HepG2 (cell line): ENCODE results near the gene HSPA1B. TPM values are rescaled to one million over a fixed set of nuclear protein-coding genes. Genes with fewer than 3 reads are reported as not detected.
A peak's percentile ranks its signal among the peaks of the same experiment; 100 is the strongest.

Source experiments
- ATAC-seq: fragments of 200-7000 bp; cut with Tn5 transposase; 3 replicates; pipeline ENCODE4 v1.9.1; 2020; ENCODE audit warnings: mild to moderate bottlenecking, moderate library complexity
- BruUV-seq: library from RNA; stranded (reverse); fragments of 400-500 nt; replicated peaks from 2 replicates; lab custom pipeline; 2021; lab: Mats Ljungman, UMichigan
- CTCF ChIA-PET: fragments of 300-600 bp; formaldehyde crosslinking; extraction: SDS; loops from one replicate; lab custom pipeline; 2021; ENCODE audit warnings: low total read pairs, inconsistent platforms, low intra/inter-chr PET ratio; lab: Yijun Ruan, JAX
- POLR2A ChIA-PET: fragments of 350-600 bp; sonication (Branson Sonifier 250); formaldehyde crosslinking; loops from one replicate; lab custom pipeline; 2020; ENCODE audit warnings: antibody characterized with exemption, inconsistent platforms; lab: Yijun Ruan, JAX
- DNase-seq: peaks from one replicate; pipeline ENCODE4 v3.0.0-alpha.2; 2015; ENCODE audit warnings: low spot score
- FAIRE-seq: peaks from 3 replicates; lab custom pipeline; 2011; peaks lifted over from hg19 to GRCh38; lab: Jason Lieb, UNC
- H2AFZ ChIP-seq: one replicate; pipeline ENCODE4 v1.6.1; 2011; ENCODE audit warnings: low read length, inconsistent platforms
- H3K27ac ChIP-seq: fragments of 300-600 bp; 3 replicates; pipeline ENCODE4 v1.8.0; 2011; ENCODE audit warnings: mixed run types, mild to moderate bottlenecking, mixed read lengths, low read length, inconsistent platforms; ENCODE audit not compliant: insufficient read depth; ENCODE audit errors: extremely low read length
- H3K27me3 ChIP-seq, 2 experiments: fragments of 200-600 bp in 1 of 2; 2 replicates in 1 of 2; 3 replicates in 1 of 2; pipeline versions ENCODE4 v1.6.0 to v1.8.0; 2011; ENCODE audit warnings: low read length in 2 of 2, mild to moderate bottlenecking in 2 of 2, moderate library complexity in 2 of 2, inconsistent platforms in 1 of 2; ENCODE audit not compliant: insufficient read depth in 2 of 2, control insufficient read depth in 1 of 2
- H3K36me3 ChIP-seq, 2 experiments: fragments of 200-600 bp in 1 of 2; replicated peaks in 1 of 2; 2 replicates in 1 of 2; 3 replicates in 1 of 2; pipeline versions ENCODE4 v1.5.1 to v1.8.0; 2011; ENCODE audit warnings: low read length in 2 of 2, inconsistent platforms in 1 of 2; ENCODE audit not compliant: insufficient read depth in 2 of 2, control insufficient read depth in 1 of 2
- H3K4me1 ChIP-seq: 2 replicates; pipeline ENCODE4 v1.5.1; 2012; ENCODE audit warnings: low read length, inconsistent platforms; ENCODE audit not compliant: insufficient read depth
- H3K4me2 ChIP-seq: 2 replicates; pipeline ENCODE4 v1.6.0; 2011; ENCODE audit warnings: low read depth, low read length, inconsistent platforms
- H3K4me3 ChIP-seq, 3 experiments: fragments of 200-600 bp in 1 of 3; sonication (generic), shearing (Covaris generic) in 1 of 3; replicated peaks in 1 of 3; 2 replicates each; pipeline ENCODE4 v1.5.1; 2011 to 2016; ENCODE audit warnings: low read length in 3 of 3, inconsistent platforms in 2 of 3, low read depth in 2 of 3, mild to moderate bottlenecking in 2 of 3, control low read depth in 1 of 3, mixed read lengths in 1 of 3; ENCODE audit not compliant: insufficient read depth in 1 of 3
- H3K79me2 ChIP-seq: one replicate; pipeline ENCODE4 v1.6.1; 2011; ENCODE audit warnings: low read length, inconsistent platforms; ENCODE audit not compliant: insufficient read depth
- H3K9ac ChIP-seq: 2 replicates; pipeline ENCODE4 v1.6.0; 2011; ENCODE audit warnings: mild to moderate bottlenecking, low read depth, low read length, inconsistent platforms; ENCODE audit not compliant: insufficient read depth
- H3K9me3 ChIP-seq: 2 replicates; pipeline ENCODE4 v1.5.1; 2012; ENCODE audit warnings: mild to moderate bottlenecking, low read length
- H4K20me1 ChIP-seq: 2 replicates; pipeline ENCODE4 v1.6.0; 2011; ENCODE audit warnings: inconsistent platforms, mild to moderate bottlenecking, low read length, moderate library complexity; ENCODE audit not compliant: insufficient read depth
- AKNA ChIP-seq: sonication (generic); formaldehyde crosslinking; IDR thresholded peaks from 2 replicates; pipeline ENCODE4 v1.4.0; 2020; ENCODE audit warnings: missing genetic modification reagents, borderline replicate concordance
- ARNT ChIP-seq: fragments of 450-650 bp; IDR thresholded peaks from 2 replicates; pipeline ENCODE4 v1.6.1; 2017
- E2F2 ChIP-seq: sonication (generic); formaldehyde crosslinking; IDR thresholded peaks from 2 replicates; pipeline ENCODE4 v1.4.0; 2020; ENCODE audit warnings: missing genetic modification reagents, borderline replicate concordance
- GABPB1 ChIP-seq: IDR thresholded peaks from 2 replicates; pipeline ENCODE4 v1.6.1; 2016; ENCODE audit warnings: mild to moderate bottlenecking, missing genetic modification reagents, moderate library complexity, missing compliant biosample characterization
- GLI4 ChIP-seq: sonication (generic); formaldehyde crosslinking; IDR thresholded peaks from 2 replicates; pipeline ENCODE4 v1.5.1; 2020; ENCODE audit warnings: missing genetic modification reagents, mild to moderate bottlenecking, moderate library complexity, borderline replicate concordance
- HMGA1 ChIP-seq: sonication (generic); formaldehyde crosslinking; conservative IDR thresholded peaks from 2 replicates; pipeline ENCODE4 v1.4.0; 2020; ENCODE audit warnings: missing genetic modification reagents
- KMT2B ChIP-seq: IDR thresholded peaks from 2 replicates; pipeline ENCODE4 v1.6.1; 2016; ENCODE audit warnings: missing genetic modification reagents, missing compliant biosample characterization
- SALL2 ChIP-seq: sonication (generic); formaldehyde crosslinking; IDR thresholded peaks from 2 replicates; pipeline ENCODE4 v1.8.1; 2023; ENCODE audit warnings: mild to moderate bottlenecking, missing genetic modification reagents, inconsistent platforms
- SP140L ChIP-seq: sonication (generic); formaldehyde crosslinking; IDR thresholded peaks from 2 replicates; pipeline ENCODE4 v1.4.0; 2020; ENCODE audit warnings: missing genetic modification reagents, borderline replicate concordance
- TAF15 ChIP-seq: fragments of 200-400 bp; formaldehyde crosslinking; IDR thresholded peaks from one replicate; pipeline ENCODE4 v1.6.1; 2018; ENCODE audit warnings: mild to moderate bottlenecking, low read depth, low read length; ENCODE audit not compliant: poor library complexity, severe bottlenecking
- ZBTB8A ChIP-seq: sonication (generic); formaldehyde crosslinking; IDR thresholded peaks from 2 replicates; pipeline ENCODE4 v1.4.0; 2020; ENCODE audit warnings: mild to moderate bottlenecking, low read depth, missing genetic modification reagents, borderline replicate concordance
- ZGPAT ChIP-seq: IDR thresholded peaks from 2 replicates; pipeline ENCODE4 v1.6.1; 2016; ENCODE audit warnings: mild to moderate bottlenecking
- ZNF350 ChIP-seq: sonication (generic); formaldehyde crosslinking; IDR thresholded peaks from 2 replicates; pipeline ENCODE4 v1.4.0; 2020; ENCODE audit warnings: mild to moderate bottlenecking, low read depth, missing genetic modification reagents, borderline replicate concordance
- ZNF713 ChIP-seq: sonication (generic); formaldehyde crosslinking; IDR thresholded peaks from 2 replicates; pipeline ENCODE4 v1.4.0; 2020; ENCODE audit warnings: mild to moderate bottlenecking, missing genetic modification reagents
- ZNF839 ChIP-seq: sonication (generic); formaldehyde crosslinking; IDR thresholded peaks from 2 replicates; pipeline ENCODE4 v1.4.0; 2020; ENCODE audit warnings: missing genetic modification reagents, mild to moderate bottlenecking, borderline replicate concordance
- ZSCAN29 ChIP-seq: sonication (generic); formaldehyde crosslinking; conservative IDR thresholded peaks from 2 replicates; pipeline ENCODE4 v1.4.0; 2020; ENCODE audit warnings: mild to moderate bottlenecking, missing genetic modification reagents
- WGBS: methylation state at CpG from one replicate; pipeline ENCODE4 v1.1.6; 2017; ENCODE audit warnings: low lambda C conversion rate; 5-methylcytosine and 5-hydroxymethylcytosine counted together
- in situ Hi-C: cut with HindIII; loops from 2 replicates; pipeline ENCODE4 v1.10.0; 2017; ENCODE audit warnings: low pct_unique_long_range_greater_than_20kb; ENCODE audit not compliant: extremely low pct_ligation_motif_present
- intact Hi-C: fragments of 100-400 bp; cut with micrococcal nuclease; formaldehyde crosslinking; loops from one replicate; pipeline ENCODE4 v1.10.0; 2022; ENCODE audit not compliant: unreplicated experiment
- polyA plus RNA-seq, 8 experiments: library from polyadenylated mRNA; depleted of rRNA in 3 of 8; stranded (reverse) in 7 of 8; unstranded in 1 of 8; fragments of >200 nt; fragmentation: Illumina TruSeq in 4 of 8; extraction: Trizol in 4 of 8; gene quantifications; 2 replicates each; pipeline versions ENCODE4 v1.2.1 to v1.2.3, GENCODE V29; 2011 to 2016; ENCODE audit warnings: low read depth in 4 of 8, missing spikeins in 1 of 8, mixed read lengths in 1 of 8; ENCODE audit not compliant: insufficient read depth in 1 of 8
- total RNA-seq, 5 experiments: library from RNA; depleted of rRNA; stranded (reverse); fragments of >200 nt; fragmentation: Illumina TruSeq; extraction: Trizol; gene quantifications; 2 replicates each; pipeline ENCODE4 v1.2.3, GENCODE V29; 2016; ENCODE audit warnings: low read depth in 1 of 5

The HSPA1B gene
- total and polyA plus RNA-seq, 2 of the 13 experiments (the other 11 are each of a cell fraction or from before 2014, with no cell fraction given), result 26.0 to 186 TPM

GRCh38 chr6:31815025-31815838 lies 12.3 kb upstream of the HSPA1B start, which contains the start of the genes HSPA1A and HSPA1L:
Gene HSPA1A (plus strand): TSS chr6:31815543. CDS start chr6:31815757, 214 bp downstream.
Gene HSPA1L (minus strand): TSS chr6:31815283. CDS start chr6:31811972, 3,311 bp downstream.
- POLR2A ChIA-PET, result interaction anchor here (0.8 to 3.6 kb wide), 33 partner anchors 9 to 274 kb away, joined by 3 to 102 read pairs (median 6); partner anchors contain the start of genes ABHD16A, APOM, BAG6 and C2
- Histone ChIP-seq H3K4me1 (peaks cover 35% of the 10 kb centered on the region), H3K4me2 (peak within 1 kb of the TSS; percentile 87), H3K9ac (peak within 1 kb of the TSS; percentile 78), H2AFZ (no peak within 1 kb of the TSS), H3K4me3 (peak within 1 kb of the TSS; percentile 54 to 71 (median 55)), H3K36me3 (no peaks in the 10 kb centered on the region), H3K79me2 (peaks cover 19% of the 10 kb centered on the region), H3K27ac (peak within 1 kb of the TSS; percentile 95), H4K20me1 (no peaks in the 10 kb centered on the region), H3K27me3 (no peaks in the 10 kb centered on the region), H3K9me3 (no peaks in the 10 kb centered on the region)
- CTCF ChIA-PET, result no interaction called here
- DNase-seq (peak; percentile 95), FAIRE-seq (peak; percentile 77), ATAC-seq (peak; percentile 64)
- in situ Hi-C loops (no loop called here), intact Hi-C loops (loop anchor here (2.0 kb wide), 1 partner anchor 20 kb away; the partner anchor contains the start of gene VARS1)
- WGBS, result 39% methylated on average over 39 of the region's 56 CpGs
- BruUV-seq, result no TSS peak
- TF ChIP-seq HMGA1 (CRISPR knock-in tag) (no peak), SP140L (CRISPR knock-in tag) (peak; percentile 69; the same call in 1 of the 2 replicates), ZSCAN29 (CRISPR knock-in tag) (no peak), SALL2 (peak; percentile 59), KMT2B (no peak), TAF15 (no peak), ZNF713 (no peak), GLI4 (no peak; the same call in 1 of the 2 replicates), ZNF839 (CRISPR knock-in tag) (no peak), ZGPAT (peak; percentile 36; the same call in 1 of the 2 replicates), ZNF350 (CRISPR knock-in tag) (no peak), AKNA (CRISPR knock-in tag) (no peak), ARNT (no peak), ZBTB8A (CRISPR knock-in tag) (no peak), E2F2 (CRISPR knock-in tag) (no peak), GABPB1 (CRISPR knock-in tag) (peak; percentile 79)
